Measurements from ENCODE around the gene TRPM1. TPM values are rescaled to one million over a fixed set of nuclear protein-coding genes. Genes with fewer than 3 reads are reported as not detected.

The TRPM1 gene
- total and polyA plus RNA-seq, 2 experiments from 2014 or later = not detected

- Histone ChIP-seq H3K27ac (no peak overlapping the region), H3K9me3 (ENCODE audit: low read depth) (no peaks in the 10 kb centered on the region), H3K4me1 (ENCODE audit: low read depth) (peaks cover 4% of the 10 kb centered on the region), H3K27me3 (no peaks in the 10 kb centered on the region), H3K36me3 (no peaks in the 10 kb centered on the region), H3K4me3 (no peak overlapping the region)
- no peak for DNase-seq (ENCODE audit: low read depth in 1 of 2, low spot score in 1 of 2)
- no peak for TF ChIP-seq CTCF (IDR thresholded peaks at IDR 0.05; ENCODE audit: low read depth, low read length)
These were observed 81.5 kb downstream of the TRPM1 start for GRCh38 chr15:31019986-31020385.

DNA sequence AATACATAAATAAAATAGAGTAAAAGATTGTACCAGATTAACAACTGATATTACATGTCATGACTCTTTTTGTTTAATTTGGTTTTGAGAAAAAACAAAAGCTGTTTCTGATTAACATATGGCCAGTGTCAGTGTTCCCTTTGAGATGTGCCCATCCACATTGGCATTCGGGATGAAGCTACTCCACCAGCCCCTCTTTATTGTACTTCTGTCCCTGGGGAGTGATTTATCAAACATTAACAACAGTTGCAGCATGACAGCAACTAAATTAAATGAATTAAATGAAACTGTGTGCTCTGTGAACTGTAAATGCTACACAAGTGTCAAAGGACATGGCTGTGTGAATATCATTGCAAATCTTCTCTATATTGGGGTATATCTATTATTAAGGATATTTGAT, 84.2 kb downstream of the TRPM1 start:
- Histone ChIP-seq H3K4me1 (ENCODE audit: low read depth) (peaks cover 10% of the 10 kb centered on the region), H3K36me3 (no peaks in the 10 kb centered on the region), H3K27ac (no peak overlapping the region), H3K9me3 (ENCODE audit: low read depth) (no peaks in the 10 kb centered on the region), H3K27me3 (no peaks in the 10 kb centered on the region), H3K4me3 (no peak overlapping the region)
- DNase-seq (ENCODE audit: low read depth in 1 of 2, low spot score in 1 of 2) = no peak
- no peak for TF ChIP-seq CTCF (IDR thresholded peaks at IDR 0.05; ENCODE audit: low read depth, low read length)

- H3K4me3 ChIP-seq = no peak overlapping the region
- no peaks in the 10 kb centered on the region for H3K36me3 ChIP-seq
- H3K4me1 ChIP-seq (ENCODE audit: low read depth) = peaks cover 10% of the 10 kb centered on the region
- H3K9me3 ChIP-seq (ENCODE audit: low read depth) = no peaks in the 10 kb centered on the region
- H3K27me3 ChIP-seq = no peaks in the 10 kb centered on the region
- no peak for TF ChIP-seq CTCF (IDR thresholded peaks at IDR 0.05; ENCODE audit: low read depth, low read length)
- H3K27ac ChIP-seq = no peak overlapping the region
- peak in 1 of 2 donors; percentile 49 for DNase-seq (ENCODE audit: low read depth in 1 of 2, low spot score in 1 of 2)
These were observed 85.0 kb downstream of the TRPM1 start for GRCh38 chr15:31016446-31016915.

- Histone ChIP-seq H3K9me3 (ENCODE audit: low read depth) (no peaks in the 10 kb centered on the region), H3K4me1 (ENCODE audit: low read depth) (peaks cover 10% of the 10 kb centered on the region), H3K4me3 (no peak overlapping the region), H3K27me3 (no peaks in the 10 kb centered on the region), H3K36me3 (no peaks in the 10 kb centered on the region), H3K27ac (no peak overlapping the region)
- no peak for DNase-seq (ENCODE audit: low read depth in 1 of 2, low spot score in 1 of 2)
- TF ChIP-seq CTCF (IDR thresholded peaks at IDR 0.05; ENCODE audit: low read depth, low read length) = no peak
These were observed 87.0 kb downstream of the TRPM1 start for GRCh38 chr15:31014608-31014925.

- Histone ChIP-seq H3K36me3 (no peaks in the 10 kb centered on the region), H3K27ac (peak overlapping the region; percentile 35), H3K4me3 (no peak overlapping the region), H3K4me1 (ENCODE audit: low read depth) (peaks cover 10% of the 10 kb centered on the region), H3K27me3 (no peaks in the 10 kb centered on the region), H3K9me3 (ENCODE audit: low read depth) (no peaks in the 10 kb centered on the region)
- peak in 1 of 2 donors; percentile 11 for DNase-seq (ENCODE audit: low read depth in 1 of 2, low spot score in 1 of 2)
- TF ChIP-seq CTCF (IDR thresholded peaks at IDR 0.05; ENCODE audit: low read depth, low read length) = no peak
These were observed 87.5 kb downstream of the TRPM1 start for GRCh38 chr15:31013863-31014607.

Data from cardiac muscle cell (in vitro differentiated cells and primary cell).